Keratinocyte (primary cell): Measurements from ENCODE around the gene GRK7. TPM values are rescaled to one million over a fixed set of nuclear protein-coding genes. Genes with fewer than 3 reads are reported as not detected.

Source experiments
- DNase-seq: peaks from one replicate; pipeline ENCODE4 v3.0.0-alpha.2; 2011; ENCODE audit warnings: low read depth, missing footprints, low spot score
- FAIRE-seq: peaks from 2 replicates; lab custom pipeline; 2011; peaks lifted over from hg19 to GRCh38; lab: Jason Lieb, UNC
- H2AFZ ChIP-seq: 2 replicates; pipeline ENCODE4 v1.6.0; 2012; ENCODE audit warnings: low read length, control low read depth, inconsistent platforms; ENCODE audit not compliant: control insufficient read depth
- H3K27ac ChIP-seq: 2 replicates; pipeline ENCODE4 v1.5.1; 2011; ENCODE audit warnings: low read length; ENCODE audit not compliant: control insufficient read depth, insufficient read depth
- H3K27me3 ChIP-seq: 3 replicates; pipeline ENCODE4 v1.6.0; 2011; ENCODE audit warnings: low read length; ENCODE audit not compliant: control insufficient read depth, insufficient read depth; ENCODE audit errors: extremely low read depth
- H3K36me3 ChIP-seq, 2 experiments: 2 replicates in 1 of 2; 3 replicates in 1 of 2; pipeline ENCODE4 v1.5.1; 2011; ENCODE audit warnings: low read length in 2 of 2, mild to moderate bottlenecking in 1 of 2; ENCODE audit not compliant: control insufficient read depth in 2 of 2, insufficient read depth in 2 of 2; ENCODE audit errors: extremely low read depth in 1 of 2
- H3K4me1 ChIP-seq: 3 replicates; pipeline ENCODE4 v1.5.1; 2011; ENCODE audit warnings: low read length; ENCODE audit not compliant: control insufficient read depth, insufficient read depth; ENCODE audit errors: extremely low read depth
- H3K4me2 ChIP-seq: 3 replicates; pipeline ENCODE4 v1.6.0; 2011; ENCODE audit warnings: low read depth, low read length; ENCODE audit not compliant: control insufficient read depth, insufficient read depth; ENCODE audit errors: extremely low read depth
- H3K4me3 ChIP-seq, 3 experiments: fragments of 200-600 bp in 1 of 3; sonication (generic) in 1 of 3; 2 replicates in 2 of 3; 3 replicates in 1 of 3; pipeline ENCODE4 v1.5.1; 2011 to 2016; ENCODE audit warnings: low read length in 3 of 3, mild to moderate bottlenecking in 3 of 3, control low read depth in 2 of 3, inconsistent platforms in 1 of 3, low read depth in 1 of 3, mixed read lengths in 1 of 3, mixed run types in 1 of 3, moderate library complexity in 1 of 3; ENCODE audit not compliant: control insufficient read depth in 2 of 3, insufficient read depth in 2 of 3; ENCODE audit errors: extremely low read depth in 1 of 3
- H3K79me2 ChIP-seq: 2 replicates; pipeline ENCODE4 v1.6.0; 2012; ENCODE audit warnings: low read length; ENCODE audit not compliant: control insufficient read depth, insufficient read depth
- H3K9ac ChIP-seq: 3 replicates; pipeline ENCODE4 v1.6.0; 2011; ENCODE audit warnings: low read length; ENCODE audit not compliant: control insufficient read depth, insufficient read depth; ENCODE audit errors: extremely low read depth
- H3K9me1 ChIP-seq: 3 replicates; pipeline ENCODE4 v1.6.0; 2011; ENCODE audit warnings: low read length; ENCODE audit not compliant: control insufficient read depth, insufficient read depth; ENCODE audit errors: extremely low read depth
- H3K9me3 ChIP-seq: 2 replicates; pipeline ENCODE4 v1.5.1; 2012; ENCODE audit warnings: low read depth, low read length; ENCODE audit not compliant: control insufficient read depth
- H4K20me1 ChIP-seq: 3 replicates; pipeline ENCODE4 v1.6.0; 2011; ENCODE audit warnings: low read length; ENCODE audit not compliant: control insufficient read depth, insufficient read depth; ENCODE audit errors: extremely low read depth
- CTCF ChIP-seq, 3 experiments: IDR thresholded peaks in 1 of 3; conservative IDR thresholded peaks in 1 of 3; optimal IDR thresholded peaks in 1 of 3; 2 replicates in 2 of 3; 3 replicates in 1 of 3; pipeline versions ENCODE3 to v1.5.1; 2011; ENCODE audit warnings: low read length in 3 of 3, mild to moderate bottlenecking in 3 of 3, moderate library complexity in 2 of 3, control low read depth in 1 of 3, inconsistent platforms in 1 of 3; ENCODE audit not compliant: insufficient read depth in 2 of 3; ENCODE audit errors: extremely low read depth in 1 of 3
- EZH2 ChIP-seq: IDR thresholded peaks from one replicate; pipeline ENCODE4 v1.6.1; 2012; ENCODE audit warnings: inconsistent platforms, mild to moderate bottlenecking, low read length, moderate library complexity
- dilution Hi-C: fragments of 300-500 bp; cut with MboI; formaldehyde crosslinking; loops from one replicate; pipeline ENCODE4 v1.7.0; 2020; ENCODE audit warnings: low sequenced_read_pairs; ENCODE audit not compliant: extremely low pct_ligation_motif_present
- polyA plus RNA-seq, 5 experiments: library from polyadenylated mRNA; depleted of rRNA in 3 of 5; stranded (reverse) in 3 of 5; stranded (forward) in 1 of 5; unstranded in 1 of 5; fragments of >200 nt; gene quantifications; 1 replicate in 1 of 5; 2 replicates in 3 of 5; 3 replicates in 1 of 5; pipeline versions ENCODE4 v1.2.1 to v1.2.3, GENCODE V29; 2011 to 2012; ENCODE audit warnings: missing spikeins in 2 of 5, low read depth in 1 of 5, low replicate concordance in 1 of 5

GRK7 gene
- polyA plus RNA-seq, 1 donor (not counting 4 experiments of a cell fraction or from before 2014, with no cell fraction given): not detected

GRCh38 chr3:141722081-141722480 is 41.1 kb upstream of the GRK7 start:
- DNase-seq: no peak
- TF ChIP-seq EZH2 (no peak), CTCF (optimal IDR thresholded peaks at IDR 0.05 in 1 of 3, IDR thresholded peaks at IDR 0.05 in 1 of 3, conservative IDR thresholded peaks at IDR 0.05 in 1 of 3; ENCODE audit: extremely low read depth in 1 of 3, insufficient read depth in 2 of 3, low read length in 3 of 3) (no peak)
- Histone ChIP-seq H3K4me2 (no peak overlapping the region), H4K20me1 (no peaks in the 10 kb centered on the region), H3K27ac (no peak overlapping the region), H3K27me3 (no peaks in the 10 kb centered on the region), H3K9me3 (no peaks in the 10 kb centered on the region), H2AFZ (no peak overlapping the region), H3K36me3 (no peaks in the 10 kb centered on the region), H3K9me1 (no peaks in the 10 kb centered on the region), H3K4me3 (no peak overlapping the region), H3K9ac (no peak overlapping the region), H3K79me2 (no peaks in the 10 kb centered on the region), H3K4me1 (no peaks in the 10 kb centered on the region)
- dilution Hi-C loops: no loop called here
- no peak for FAIRE-seq

GRCh38 chr3:141722648-141723047 is 40.6 kb upstream of the GRK7 start:
- DNase-seq: no peak
- H3K36me3 ChIP-seq: no peaks in the 10 kb centered on the region
- H2AFZ ChIP-seq: no peak overlapping the region
- no peaks in the 10 kb centered on the region for H3K79me2 ChIP-seq
- no peaks in the 10 kb centered on the region for H3K9me3 ChIP-seq
- H3K27me3 ChIP-seq: no peaks in the 10 kb centered on the region
- no peak for FAIRE-seq
- H3K4me2 ChIP-seq: no peak overlapping the region
- no peak overlapping the region for H3K27ac ChIP-seq
- no peak overlapping the region for H3K4me3 ChIP-seq
- TF ChIP-seq CTCF (optimal IDR thresholded peaks at IDR 0.05 in 1 of 3, IDR thresholded peaks at IDR 0.05 in 1 of 3, conservative IDR thresholded peaks at IDR 0.05 in 1 of 3; ENCODE audit: extremely low read depth in 1 of 3, insufficient read depth in 2 of 3, low read length in 3 of 3): no peak
- TF ChIP-seq EZH2: no peak
- H3K9me1 ChIP-seq: no peaks in the 10 kb centered on the region
- no peaks in the 10 kb centered on the region for H3K4me1 ChIP-seq
- H3K9ac ChIP-seq: no peak overlapping the region
- no peaks in the 10 kb centered on the region for H4K20me1 ChIP-seq
- dilution Hi-C loops: no loop called here
